HG03097 (cell line): ENCODE measurements around the gene HDGFL3.
"Not testable (repeated sequence)": the region's sequence is repeated elsewhere in the genome, so short reads cannot be mapped to it uniquely, and the experiment has no call there.

Source experiments
- ATAC-seq: cut with Tn5 transposase; IDR thresholded peaks from one replicate; pipeline ENCODE4 v1.9.1; 2021; ENCODE audit not compliant: unreplicated experiment, low FRiP score

HDGFL3 gene

DNA sequence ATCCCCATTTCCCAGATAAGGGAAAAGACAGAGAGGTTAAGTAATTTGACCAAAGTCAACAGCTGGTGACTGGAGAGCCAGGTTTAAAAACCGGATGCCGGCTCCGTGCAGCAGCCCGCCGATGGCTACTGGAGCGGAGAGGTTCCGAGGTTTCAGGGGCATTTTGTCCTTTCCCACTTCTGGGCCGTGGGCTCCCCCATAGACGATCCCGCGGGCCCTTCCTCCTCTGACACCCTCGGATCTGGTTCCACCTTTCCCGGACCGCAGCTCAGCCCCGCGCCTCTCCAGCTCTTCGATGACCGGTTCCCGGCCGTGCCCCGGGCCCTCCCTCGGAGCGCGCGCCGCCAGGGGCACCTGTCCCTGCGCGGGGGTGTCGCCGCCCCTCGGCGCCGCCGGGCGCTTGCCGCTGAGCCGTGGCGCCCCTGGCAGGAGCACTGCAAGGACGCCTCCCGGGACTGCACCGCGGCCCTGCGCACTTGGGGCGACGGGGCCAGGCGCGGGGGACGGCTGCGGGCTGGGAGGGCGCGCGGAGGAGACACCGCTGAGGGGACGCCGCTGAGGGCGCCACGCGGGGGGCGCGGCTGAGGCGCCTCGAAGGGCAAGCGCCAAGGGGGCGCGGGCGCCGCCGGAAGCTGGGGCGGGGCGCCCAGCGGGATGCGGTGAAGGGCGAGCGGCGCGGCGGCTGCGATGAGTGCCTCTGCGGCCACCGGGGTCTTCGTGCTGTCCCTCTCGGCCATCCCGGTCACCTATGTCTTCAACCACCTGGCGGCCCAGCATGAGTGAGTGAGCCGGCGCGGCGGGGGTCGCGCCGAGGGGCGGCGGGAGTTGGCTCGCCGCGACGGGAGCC is 100.4 kb downstream of the HDGFL3 start, which contains the start of gene TM6SF1:
Gene TM6SF1 (plus strand): TSS at position 652 of the 847 bp plus-strand sequence. CDS start 36 bp downstream, at position 688.
- peak; percentile 50 for ATAC-seq

DNA sequence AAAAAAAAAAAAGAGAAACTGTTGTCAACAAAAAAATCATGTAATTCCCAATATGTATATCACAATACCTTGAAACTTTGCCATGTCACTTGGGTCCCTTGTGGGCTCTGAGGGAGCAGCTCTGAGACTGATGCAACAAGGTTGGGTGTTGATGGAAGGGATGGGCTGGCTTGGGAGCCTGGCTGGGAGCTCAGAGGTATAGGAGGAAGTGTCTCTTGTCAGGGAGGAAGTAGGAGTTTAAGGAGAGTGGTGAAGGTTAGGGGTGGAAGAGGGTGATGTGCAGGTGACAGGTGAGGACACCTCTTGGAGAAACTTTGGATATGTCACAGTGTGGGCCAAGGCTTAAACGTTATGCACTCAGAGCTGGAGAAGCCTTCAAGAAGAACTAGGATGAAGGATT is 102.2 kb downstream of the HDGFL3 start:
- no peak for ATAC-seq

- no peak for ATAC-seq
Measured at GRCh38 chr15:83104141-83104540, 103.5 kb downstream of the HDGFL3 start.

GRCh38 chr15:83102346-83102745 is 105.3 kb downstream of the HDGFL3 start:
- no peak for ATAC-seq

DNA sequence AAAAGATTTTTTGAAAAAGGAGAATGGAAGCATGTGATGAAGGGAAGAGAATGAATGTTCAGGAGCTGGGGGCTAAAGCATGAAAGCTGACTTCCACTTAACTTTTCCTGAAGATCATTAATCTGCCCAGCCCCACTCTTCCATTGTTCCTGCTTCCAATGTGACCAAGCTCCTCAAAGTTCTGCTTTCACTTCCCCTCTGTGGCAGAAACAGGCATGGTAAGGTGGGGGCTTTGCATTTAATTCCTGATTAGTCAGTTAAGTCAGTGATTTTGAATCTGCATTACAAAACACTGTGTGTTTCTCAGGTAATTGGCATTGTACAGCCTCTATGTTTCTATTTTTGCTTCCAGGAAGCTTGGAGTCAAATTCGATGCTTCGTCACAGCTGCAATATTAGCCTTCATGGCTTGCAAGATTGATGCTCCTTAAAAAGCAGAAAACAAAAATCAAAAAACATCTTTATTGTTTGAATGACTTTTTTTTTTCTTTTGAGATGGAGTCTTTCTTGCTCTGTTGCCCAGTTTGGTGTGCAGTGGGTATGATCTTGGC is 107.5 kb downstream of the HDGFL3 start:
- ATAC-seq = no peak

GRCh38 chr15:83099290-83099689 is 108.3 kb downstream of the HDGFL3 start:
- ATAC-seq = no peak

DNA sequence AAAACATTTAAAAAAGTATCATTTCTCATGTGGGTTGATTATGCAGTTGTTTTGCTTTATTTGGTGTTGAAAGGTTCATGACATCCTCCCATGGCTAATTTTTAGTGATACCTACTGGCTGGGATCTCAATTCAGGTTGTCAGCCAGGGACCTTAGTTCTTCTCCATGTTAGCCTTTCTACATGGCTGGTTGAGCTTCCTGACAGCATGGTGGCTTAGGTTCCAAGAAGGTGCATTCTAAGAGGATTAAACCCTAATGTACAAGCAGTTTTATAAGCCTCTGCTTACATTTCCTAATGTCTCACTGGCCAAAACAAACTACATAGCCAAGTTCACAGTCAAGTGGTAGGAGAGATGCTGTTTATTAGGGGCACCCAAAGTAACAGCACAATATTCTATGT is 109.5 kb downstream of the HDGFL3 start:
- ATAC-seq = no peak

DNA sequence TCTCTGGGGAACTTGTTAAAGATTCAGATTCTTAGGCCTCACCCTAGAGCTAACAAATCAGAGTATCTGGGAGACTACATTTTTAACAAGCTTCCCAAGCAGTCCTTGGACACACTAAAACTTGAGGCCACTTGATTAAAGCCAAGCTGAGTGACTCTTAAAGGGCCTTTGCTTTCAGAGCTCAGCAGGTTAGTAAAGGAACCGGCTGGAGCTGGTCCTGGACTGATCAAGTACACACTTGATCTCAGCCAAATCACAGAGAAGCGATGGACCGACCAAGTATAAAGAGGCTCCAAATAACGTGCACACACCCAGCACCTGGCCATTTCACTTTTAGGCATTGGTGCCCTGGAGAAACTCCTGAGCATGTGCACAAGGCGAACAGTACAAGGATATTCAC is 113.0 kb downstream of the HDGFL3 start:
- no peak for ATAC-seq

DNA sequence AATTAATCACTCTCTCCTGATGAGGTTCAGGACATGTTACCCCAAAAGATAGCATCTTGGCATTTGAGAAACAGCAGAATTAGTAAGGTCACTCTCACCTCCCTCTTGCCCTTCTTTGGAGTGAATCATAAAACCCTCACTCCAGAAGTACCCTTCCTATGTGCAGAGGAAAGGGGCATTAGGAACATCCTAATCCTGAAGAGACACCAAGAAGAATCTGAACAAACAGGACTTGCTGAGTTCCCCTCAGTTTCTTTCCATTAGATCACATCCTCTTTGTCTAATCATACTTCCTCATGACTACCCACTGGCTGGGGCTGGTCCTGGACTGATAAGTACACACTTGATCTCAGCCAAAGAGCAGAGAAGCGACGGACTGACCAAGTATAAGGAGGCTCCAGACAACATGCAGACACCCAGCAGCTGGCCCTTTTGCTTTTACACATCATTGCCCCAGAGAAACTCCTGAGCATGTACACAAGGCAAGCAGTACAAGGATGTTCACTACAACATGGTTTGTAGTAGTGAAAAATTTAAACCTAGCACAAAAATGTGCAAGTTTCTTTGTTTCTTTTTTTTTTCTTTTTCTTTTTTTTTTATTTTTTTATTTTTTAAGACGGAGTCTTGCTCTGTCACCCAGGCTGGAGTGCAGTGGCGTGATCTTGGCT is 115.2 kb downstream of the HDGFL3 start:
- no peak for ATAC-seq

GRCh38 chr15:83091965-83092308 is 115.7 kb downstream of the HDGFL3 start:
- not testable (repeated sequence) for ATAC-seq

GRCh38 chr15:83090465-83090864 is 117.2 kb downstream of the HDGFL3 start:
- ATAC-seq = no peak

DNA sequence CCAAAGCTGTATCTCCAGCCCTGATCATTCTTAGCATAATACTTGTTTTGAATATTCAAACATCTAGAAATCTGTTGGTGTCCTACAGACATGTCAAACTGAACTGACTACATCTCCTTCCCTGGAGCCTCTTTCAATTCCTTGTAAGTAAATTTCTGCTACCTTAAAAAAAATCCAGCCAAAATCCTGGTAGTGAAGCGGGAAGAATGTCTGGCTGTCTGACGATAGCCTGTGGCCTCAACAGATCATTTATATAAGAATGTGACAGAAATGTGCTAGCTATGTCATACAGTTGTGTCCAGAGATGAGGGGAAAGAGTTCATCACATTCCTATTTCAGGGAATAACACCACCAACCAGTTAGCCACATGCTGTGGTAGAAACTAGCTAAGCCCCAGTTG is 118.7 kb downstream of the HDGFL3 start:
- no peak for ATAC-seq

GRCh38 chr15:83087576-83087975 is 120.0 kb downstream of the HDGFL3 start:
- no peak for ATAC-seq

- not testable (repeated sequence) for ATAC-seq
Measured at GRCh38 chr15:83085864-83086552, 121.6 kb downstream of the HDGFL3 start.

DNA sequence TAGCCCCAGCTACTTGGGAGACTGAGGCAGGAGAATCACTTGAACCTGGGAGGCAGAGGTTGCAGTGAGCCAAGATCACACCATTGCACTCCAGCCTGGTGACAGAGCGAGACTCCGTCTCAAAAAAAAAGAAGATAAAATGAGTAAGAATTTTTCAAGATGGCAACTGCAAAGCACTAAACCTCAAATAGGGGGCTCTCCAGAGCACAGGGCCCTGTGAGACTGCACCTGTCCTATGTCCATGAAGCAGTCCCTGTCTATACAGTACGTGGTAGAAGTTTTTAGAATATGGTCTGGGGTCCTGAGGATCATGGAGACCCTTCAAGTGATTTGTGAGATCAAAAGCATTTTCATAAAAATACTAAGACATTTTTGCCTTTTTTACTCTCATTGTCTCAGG is 122.2 kb downstream of the HDGFL3 start:
- ATAC-seq = not testable (repeated sequence)

DNA sequence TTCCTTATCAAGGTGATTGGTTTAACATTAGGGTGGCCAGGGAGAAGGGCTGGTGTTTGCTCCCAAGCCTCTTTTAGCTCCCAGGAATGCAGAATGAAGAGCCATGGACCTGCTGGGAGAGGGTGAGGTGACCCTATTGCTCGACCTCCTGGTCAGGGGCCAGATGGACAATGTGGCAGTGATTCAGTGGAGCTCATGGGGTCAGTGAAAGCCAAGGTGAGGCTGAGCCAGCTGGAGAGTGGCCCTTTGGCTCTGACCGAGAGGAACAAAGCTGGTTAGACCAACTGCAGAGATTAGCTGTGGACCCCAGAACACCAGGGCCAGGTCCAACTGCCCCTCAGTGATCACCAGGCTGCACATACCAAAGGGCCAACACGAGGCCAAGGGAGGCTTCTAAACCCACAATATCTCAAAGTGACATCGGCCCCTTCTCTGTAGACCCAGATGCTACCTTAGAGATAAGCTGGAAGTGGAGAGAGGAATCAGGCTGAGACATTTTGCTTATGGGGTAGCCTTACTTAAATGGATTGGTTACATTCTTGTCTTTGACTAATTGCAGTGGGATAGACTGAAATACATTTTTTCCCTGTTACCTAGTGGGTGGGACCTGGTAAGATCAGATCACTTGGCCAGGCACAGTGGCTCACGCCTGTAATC is 124.8 kb downstream of the HDGFL3 start:
- no peak for ATAC-seq

DNA sequence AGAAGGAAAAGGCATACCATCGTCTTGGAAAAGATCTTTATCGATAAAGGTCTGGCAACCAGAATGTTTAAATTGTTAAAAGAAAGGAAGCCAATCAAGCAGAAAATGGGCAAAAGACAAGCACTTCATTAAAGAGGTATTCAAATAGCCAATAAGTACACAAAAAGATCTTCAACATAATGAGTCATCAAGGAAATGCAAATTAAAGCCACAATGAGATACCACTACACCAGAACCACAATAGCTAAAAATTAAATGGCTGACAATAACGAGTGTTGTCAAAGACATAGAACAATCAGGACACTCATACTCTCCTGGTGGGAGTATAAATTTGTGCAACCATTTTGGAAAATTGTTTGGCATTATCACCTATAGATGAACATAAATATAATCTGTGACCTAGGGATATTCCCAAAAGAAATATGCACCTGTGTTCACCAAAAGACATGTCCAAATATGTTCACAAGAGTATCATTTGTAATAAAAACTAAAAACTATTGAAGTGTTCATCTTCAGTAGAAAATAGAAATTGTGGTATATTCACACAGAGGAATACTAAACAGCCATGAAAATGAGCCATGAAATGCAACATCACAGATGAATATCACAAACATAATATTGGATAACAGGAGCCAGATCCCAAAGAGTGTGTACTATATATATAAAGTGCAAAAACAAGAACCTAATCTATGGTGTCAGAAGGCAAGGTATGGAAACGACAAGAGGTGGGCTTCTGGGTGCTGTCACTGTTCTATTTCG is 126.2 kb downstream of the HDGFL3 start:
- no peak for ATAC-seq

DNA sequence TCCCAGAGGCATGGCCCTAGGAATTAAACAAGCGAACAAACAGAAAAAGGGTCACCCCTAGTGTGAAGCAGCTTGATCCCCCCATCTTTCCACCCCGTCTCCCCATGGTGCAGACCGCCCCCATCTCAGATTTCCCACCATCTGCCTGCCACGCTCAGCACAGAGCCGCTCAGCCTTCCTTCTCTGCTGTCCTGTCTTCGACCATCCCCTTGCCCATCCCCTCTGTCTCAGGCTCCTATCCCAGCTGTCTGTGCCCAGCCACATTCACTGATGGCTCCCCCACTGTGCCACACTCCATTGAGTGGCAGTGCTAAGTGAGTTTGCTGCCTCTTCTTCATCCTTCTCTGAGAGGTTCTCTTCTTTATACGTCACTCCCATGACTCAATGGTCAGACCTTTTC is 128.9 kb downstream of the HDGFL3 start:
- ATAC-seq = no peak
